Measurements from ENCODE around the gene AHCYL2.

The AHCYL2 gene

GRCh38 chr7:129433847-129434674 is 209.2 kb downstream of the AHCYL2 start, which contains the start of gene STRIP2:
TSS of gene STRIP2 (plus strand) at chr7:129434432. CDS start at chr7:129434473, 41 bp downstream.
- TF ChIP-seq CTCF (IDR thresholded peaks at IDR 0.05; ENCODE audit: low read depth, low read length, missing control alignments) = peak; percentile 40
- no peaks in the 10 kb centered on the region for H3K36me3 ChIP-seq (replicated peaks)
- peak; percentile 72 for DNase-seq
- peak within 1 kb of the TSS; percentile 79 for H3K4me3 ChIP-seq (ENCODE audit: low read depth, low read length)
- H3K27ac ChIP-seq = no peak within 1 kb of the TSS
- H3K27me3 ChIP-seq (replicated peaks) = no peaks in the 10 kb centered on the region
- in situ Hi-C loops (cut with HindIII; ENCODE audit: low pct_ligation_motif_present, low sequenced_read_pairs) = no loop called here

GRCh38 chr7:129434675-129435318 is 210.0 kb downstream of the AHCYL2 start:
- Histone ChIP-seq H3K27me3 (replicated peaks) (no peaks in the 10 kb centered on the region), H3K27ac (no peak overlapping the region), H3K36me3 (replicated peaks) (no peaks in the 10 kb centered on the region), H3K4me3 (ENCODE audit: low read depth, low read length) (peak overlapping the region; percentile 79)
- in situ Hi-C loops (cut with HindIII; ENCODE audit: low pct_ligation_motif_present, low sequenced_read_pairs) = no loop called here
- TF ChIP-seq CTCF (IDR thresholded peaks at IDR 0.05; ENCODE audit: low read depth, low read length, missing control alignments) = no peak
- peak; percentile 2 for DNase-seq

GRCh38 chr7:129435414-129435829 is 210.6 kb downstream of the AHCYL2 start:
- Histone ChIP-seq H3K27ac (no peak overlapping the region), H3K36me3 (replicated peaks) (no peaks in the 10 kb centered on the region), H3K27me3 (replicated peaks) (no peaks in the 10 kb centered on the region), H3K4me3 (ENCODE audit: low read depth, low read length) (peak overlapping the region; percentile 79)
- in situ Hi-C loops (cut with HindIII; ENCODE audit: low pct_ligation_motif_present, low sequenced_read_pairs) = no loop called here
- no peak for DNase-seq
- TF ChIP-seq CTCF (IDR thresholded peaks at IDR 0.05; ENCODE audit: low read depth, low read length, missing control alignments) = no peak

GRCh38 chr7:129436335-129436923 is 211.6 kb downstream of the AHCYL2 start:
- no peak for DNase-seq
- Histone ChIP-seq H3K4me3 (ENCODE audit: low read depth, low read length) (no peak overlapping the region), H3K27me3 (replicated peaks) (no peaks in the 10 kb centered on the region), H3K36me3 (replicated peaks) (no peaks in the 10 kb centered on the region), H3K27ac (no peak overlapping the region)
- in situ Hi-C loops (cut with HindIII; ENCODE audit: low pct_ligation_motif_present, low sequenced_read_pairs) = no loop called here
- no peak for TF ChIP-seq CTCF (IDR thresholded peaks at IDR 0.05; ENCODE audit: low read depth, low read length, missing control alignments)

GRCh38 chr7:129437190-129437589 is 212.4 kb downstream of the AHCYL2 start:
- DNase-seq = no peak
- no peaks in the 10 kb centered on the region for H3K27me3 ChIP-seq (replicated peaks)
- H3K27ac ChIP-seq = no peak overlapping the region
- H3K36me3 ChIP-seq (replicated peaks) = no peaks in the 10 kb centered on the region
- in situ Hi-C loops (cut with HindIII; ENCODE audit: low pct_ligation_motif_present, low sequenced_read_pairs) = no loop called here
- TF ChIP-seq CTCF (IDR thresholded peaks at IDR 0.05; ENCODE audit: low read depth, low read length, missing control alignments) = no peak
- no peak overlapping the region for H3K4me3 ChIP-seq (ENCODE audit: low read depth, low read length)

Measured in brain microvascular endothelial cell (primary cell).